B cell (primary cell): ENCODE results near the gene MOBP. TPM values are rescaled to one million over a fixed set of nuclear protein-coding genes. Genes with fewer than 3 reads are reported as not detected.
"Not testable (repeated sequence)": the region's sequence is repeated elsewhere in the genome, so short reads cannot be mapped to it uniquely, and the experiment has no call there.

Experiments
- ATAC-seq: fragments of 200-7000 bp; cut with Tn5 transposase; one replicate; pipeline ENCODE4 v1.10.0; 2021; ENCODE audit warnings: low read depth, mild to moderate bottlenecking, moderate number of reproducible peaks, moderate library complexity
- CTCF ChIA-PET: fragments of 350-600 bp; sonication (Branson Sonifier 250); formaldehyde crosslinking; loops from one replicate; lab custom pipeline; 2021; ENCODE audit warnings: antibody characterized with exemption, inconsistent platforms; lab: Charles Lee
- POLR2A ChIA-PET: fragments of 350-600 bp; sonication (Branson Sonifier 250); formaldehyde crosslinking; loops from one replicate; lab custom pipeline; 2021; ENCODE audit warnings: antibody characterized with exemption; lab: Charles Lee
- DNase-seq: peaks from one replicate; pipeline ENCODE4 v3.0.0; 2013
- H2AFZ ChIP-seq: 2 replicates; pipeline ENCODE4 v1.6.1; 2012; ENCODE audit warnings: mild to moderate bottlenecking, low read depth, low read length; ENCODE audit not compliant: insufficient read depth, poor library complexity, severe bottlenecking
- H3K27ac ChIP-seq, 2 donors: 1 replicate in 1 of 2; 2 replicates in 1 of 2; pipeline ENCODE4 v1.5.1; 2012 to 2013; ENCODE audit warnings: low read length in 2 of 2, mild to moderate bottlenecking in 2 of 2, moderate library complexity in 1 of 2
- H3K27me3 ChIP-seq, 4 experiments: fragments of 200-600 bp in 1 of 4; sonication (generic) in 1 of 4; replicated peaks in 1 of 4; 1 replicate in 2 of 4; 2 replicates in 2 of 4; pipeline versions ENCODE4 v1.6.1 to v1.7.0; 2013 to 2016; ENCODE audit warnings: low read length in 3 of 4, mild to moderate bottlenecking in 2 of 4, mixed read lengths in 1 of 4, moderate library complexity in 1 of 4; ENCODE audit not compliant: insufficient read depth in 4 of 4, control insufficient read depth in 3 of 4; ENCODE audit errors: control extremely low read depth in 1 of 4
- H3K36me3 ChIP-seq, 2 experiments: replicated peaks in 1 of 2; 1 replicate in 1 of 2; 2 replicates in 1 of 2; pipeline versions ENCODE4 v1.6.1 to v1.7.1; 2013; ENCODE audit warnings: low read length in 1 of 2; ENCODE audit not compliant: insufficient read depth in 2 of 2, control insufficient read depth in 1 of 2; ENCODE audit errors: control extremely low read depth in 1 of 2, extremely low read depth in 1 of 2
- H3K4me1 ChIP-seq, 2 donors: fragments of 200-600 bp in 1 of 2; sonication (generic) in 1 of 2; 1 replicate in 1 of 2; 2 replicates in 1 of 2; pipeline versions ENCODE4 v1.5.1 to v1.6.1; 2013 to 2017; ENCODE audit warnings: low read length in 2 of 2; ENCODE audit not compliant: control insufficient read depth in 2 of 2, insufficient read depth in 2 of 2
- H3K4me2 ChIP-seq: replicated peaks from 2 replicates; pipeline ENCODE3; 2012; ENCODE audit warnings: mild to moderate bottlenecking, low read depth, low read length; ENCODE audit not compliant: poor library complexity, severe bottlenecking
- H3K4me3 ChIP-seq, 5 experiments: fragments of 200-600 bp in 1 of 5; sonication (generic) in 1 of 5; 1 replicate in 3 of 5; 2 replicates in 2 of 5; pipeline versions ENCODE4 v1.5.1 to v1.7.0; 2011 to 2016; ENCODE audit warnings: low read length in 4 of 5, mild to moderate bottlenecking in 4 of 5, low read depth in 2 of 5, control low read depth in 1 of 5, moderate library complexity in 1 of 5; ENCODE audit not compliant: insufficient read depth in 1 of 5; ENCODE audit errors: control extremely low read depth in 1 of 5, extremely low read depth in 1 of 5
- H3K79me2 ChIP-seq: fragments of 200-600 bp; sonication (generic); one replicate; pipeline ENCODE4 v1.6.0; 2016; ENCODE audit warnings: low read length; ENCODE audit not compliant: control insufficient read depth, insufficient read depth
- H3K9ac ChIP-seq: fragments of 200-600 bp; sonication (generic); 2 replicates; pipeline ENCODE4 v1.6.1; 2017; ENCODE audit warnings: mild to moderate bottlenecking, low read length, moderate library complexity
- H3K9me3 ChIP-seq, 3 donors: one replicate each; pipeline versions ENCODE4 v1.6.1 to v1.7.1; 2013; ENCODE audit warnings: low read length in 2 of 3; ENCODE audit not compliant: control insufficient read depth in 2 of 3, insufficient read depth in 1 of 3; ENCODE audit errors: control extremely low read depth in 1 of 3
- H4K20me1 ChIP-seq: 2 replicates; pipeline ENCODE4 v1.6.0; 2012; ENCODE audit warnings: mild to moderate bottlenecking, low read length; ENCODE audit not compliant: insufficient read depth, control insufficient read depth, poor library complexity, severe bottlenecking
- H3K27ac Mint-ChIP-seq: one replicate; pipeline ENCODE4 v1.8.0; 2021; ENCODE audit warnings: mixed read lengths
- H3K27me3 Mint-ChIP-seq: one replicate; pipeline ENCODE4 v1.8.0; 2021; ENCODE audit warnings: mixed read lengths
- H3K4me1 Mint-ChIP-seq: one replicate; pipeline ENCODE4 v1.8.0; 2021; ENCODE audit warnings: mixed read lengths
- H3K4me3 Mint-ChIP-seq: one replicate; pipeline ENCODE4 v1.8.0; 2021; ENCODE audit warnings: mixed read lengths
- H3K9me3 Mint-ChIP-seq: one replicate; pipeline ENCODE4 v1.8.0; 2022; ENCODE audit warnings: mixed read lengths; ENCODE audit not compliant: insufficient read depth
- EZH2 ChIP-seq: IDR thresholded peaks from 2 replicates; pipeline ENCODE4 v1.6.1; 2012; ENCODE audit warnings: borderline replicate concordance, low read depth, mild to moderate bottlenecking, moderate library complexity, low read length; ENCODE audit not compliant: insufficient read depth, poor library complexity, severe bottlenecking
- WGBS: methylation state at CpG from one replicate; pipeline ENCODE4 v1.1.5; 2013; ENCODE audit warnings: missing lambda C conversion rate; ENCODE audit not compliant: insufficient coverage; 5-methylcytosine and 5-hydroxymethylcytosine counted together
- intact Hi-C: fragments of 100-400 bp; cut with micrococcal nuclease; formaldehyde crosslinking; loops from one replicate; pipeline ENCODE4 v1.10.0; 2022
- polyA plus RNA-seq: library from polyadenylated mRNA; depleted of rRNA; stranded (reverse); fragments of >200 nt; gene quantifications from 2 replicates; pipeline ENCODE4 v1.2.3, GENCODE V29; 2012
- total RNA-seq, 2 donors: library from RNA; stranded (reverse); fragments of 120-200 nt in 1 of 2; gene quantifications; 1 replicate in 1 of 2; 2 replicates in 1 of 2; pipeline versions ENCODE4 v1.2.3 to v1.2.4, GENCODE V29; 2013 to 2022
- TF ChIP-seq, protein P1 (sequence below): fragments of 200-600 bp; IDR thresholded peaks from one replicate; pipeline ENCODE4 v1.8.0; 2022; ENCODE audit warnings: antibody characterized with exemption, mild to moderate bottlenecking

The MOBP gene
- total and polyA plus RNA-seq, 2 donors (not counting 1 experiment from before 2014, with no cell fraction given), result 0.04 TPM; not detected in 1

DNA sequence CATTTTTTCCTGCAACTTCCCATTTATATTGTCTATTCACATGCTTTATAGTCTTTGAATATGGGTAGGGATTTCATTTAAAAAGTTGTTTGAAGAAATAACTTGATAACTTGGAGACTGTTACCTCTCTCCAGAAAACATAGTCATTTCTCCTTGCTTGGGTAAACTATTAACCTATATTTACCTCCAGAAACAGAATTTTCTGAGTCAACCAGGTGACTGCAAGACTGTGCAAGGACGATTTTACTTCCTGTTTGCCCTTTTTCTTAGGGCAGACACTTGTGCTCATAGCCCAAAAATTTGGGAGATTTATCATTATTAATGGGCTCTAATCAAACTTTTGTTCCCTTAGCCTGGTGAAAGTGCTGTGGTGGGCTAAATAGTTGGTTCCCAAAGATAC, 14.3 kb upstream of the MOBP start:
- Histone ChIP-seq H3K27ac (no peak overlapping the region), H3K9me3 (no peaks in the 10 kb centered on the region), H3K27me3 (peaks cover 0 to 3% (median 0%) of the 10 kb centered on the region in 4 experiments), H4K20me1 (no peaks in the 10 kb centered on the region), H3K36me3 (no peaks in the 10 kb centered on the region), H3K4me2 (no peak overlapping the region), H3K4me3 (no peak overlapping the region), H2AFZ (no peak overlapping the region), H3K4me1 (no peaks in the 10 kb centered on the region), H3K79me2 (no peaks in the 10 kb centered on the region), H3K9ac (no peak overlapping the region)
- Mint-ChIP-seq H3K9me3 (no peaks in the 10 kb centered on the region), H3K27me3 (peaks cover 27% of the 10 kb centered on the region), H3K4me1 (no peaks in the 10 kb centered on the region), H3K27ac (no peak overlapping the region), H3K4me3 (no peak overlapping the region)
- DNase-seq (no peak), ATAC-seq (no peak)
- TF ChIP-seq, protein P1, sequence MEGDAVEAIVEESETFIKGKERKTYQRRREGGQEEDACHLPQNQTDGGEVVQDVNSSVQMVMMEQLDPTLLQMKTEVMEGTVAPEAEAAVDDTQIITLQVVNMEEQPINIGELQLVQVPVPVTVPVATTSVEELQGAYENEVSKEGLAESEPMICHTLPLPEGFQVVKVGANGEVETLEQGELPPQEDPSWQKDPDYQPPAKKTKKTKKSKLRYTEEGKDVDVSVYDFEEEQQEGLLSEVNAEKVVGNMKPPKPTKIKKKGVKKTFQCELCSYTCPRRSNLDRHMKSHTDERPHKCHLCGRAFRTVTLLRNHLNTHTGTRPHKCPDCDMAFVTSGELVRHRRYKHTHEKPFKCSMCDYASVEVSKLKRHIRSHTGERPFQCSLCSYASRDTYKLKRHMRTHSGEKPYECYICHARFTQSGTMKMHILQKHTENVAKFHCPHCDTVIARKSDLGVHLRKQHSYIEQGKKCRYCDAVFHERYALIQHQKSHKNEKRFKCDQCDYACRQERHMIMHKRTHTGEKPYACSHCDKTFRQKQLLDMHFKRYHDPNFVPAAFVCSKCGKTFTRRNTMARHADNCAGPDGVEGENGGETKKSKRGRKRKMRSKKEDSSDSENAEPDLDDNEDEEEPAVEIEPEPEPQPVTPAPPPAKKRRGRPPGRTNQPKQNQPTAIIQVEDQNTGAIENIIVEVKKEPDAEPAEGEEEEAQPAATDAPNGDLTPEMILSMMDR, result no peak
- no peak for TF ChIP-seq EZH2
- ChIA-PET CTCF (no interaction called here), POLR2A (no interaction called here)
- intact Hi-C loops, result no loop called here
- no CpG with 5 or more reads among the region's 1 CpG for WGBS

DNA sequence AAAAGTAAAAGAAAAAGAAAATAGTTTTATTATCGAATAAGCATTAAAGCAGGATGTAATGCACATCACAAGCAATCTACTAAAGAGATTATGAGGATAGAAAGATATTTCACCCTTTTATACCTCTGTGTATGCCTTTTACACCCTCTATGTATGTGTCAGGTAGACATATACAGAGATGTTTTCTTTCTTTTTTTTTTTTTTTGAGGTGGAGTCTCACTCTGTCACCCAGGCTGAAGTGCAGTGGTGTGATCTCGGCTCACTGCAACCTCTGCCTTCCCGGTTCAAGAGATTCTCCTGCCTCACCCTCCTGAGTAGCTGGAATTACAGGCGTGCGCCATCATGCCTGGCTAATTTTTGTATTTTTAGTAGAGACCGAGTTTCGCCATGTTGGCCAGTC, 13.6 kb upstream of the MOBP start:
- H3K9ac ChIP-seq, H3K36me3 ChIP-seq, H2AFZ ChIP-seq, DNase-seq, H3K27me3 ChIP-seq, H3K4me3 ChIP-seq, H3K79me2 ChIP-seq, CTCF ChIA-PET, H3K4me1 ChIP-seq, ATAC-seq, H3K4me1 Mint-ChIP-seq, H4K20me1 ChIP-seq, H3K4me2 ChIP-seq, H3K27ac ChIP-seq, POLR2A ChIA-PET, H3K4me3 Mint-ChIP-seq, H3K9me3 Mint-ChIP-seq, H3K27ac Mint-ChIP-seq, H3K9me3 ChIP-seq, intact Hi-C loops: not testable (repeated sequence)
- WGBS, result 100% methylated on average over 2 of the region's 7 CpGs
- H3K27me3 Mint-ChIP-seq, result peaks cover 32% of the 10 kb centered on the region
